ENCODE data around the gene HOXA13.

The HOXA13 gene

DNA sequence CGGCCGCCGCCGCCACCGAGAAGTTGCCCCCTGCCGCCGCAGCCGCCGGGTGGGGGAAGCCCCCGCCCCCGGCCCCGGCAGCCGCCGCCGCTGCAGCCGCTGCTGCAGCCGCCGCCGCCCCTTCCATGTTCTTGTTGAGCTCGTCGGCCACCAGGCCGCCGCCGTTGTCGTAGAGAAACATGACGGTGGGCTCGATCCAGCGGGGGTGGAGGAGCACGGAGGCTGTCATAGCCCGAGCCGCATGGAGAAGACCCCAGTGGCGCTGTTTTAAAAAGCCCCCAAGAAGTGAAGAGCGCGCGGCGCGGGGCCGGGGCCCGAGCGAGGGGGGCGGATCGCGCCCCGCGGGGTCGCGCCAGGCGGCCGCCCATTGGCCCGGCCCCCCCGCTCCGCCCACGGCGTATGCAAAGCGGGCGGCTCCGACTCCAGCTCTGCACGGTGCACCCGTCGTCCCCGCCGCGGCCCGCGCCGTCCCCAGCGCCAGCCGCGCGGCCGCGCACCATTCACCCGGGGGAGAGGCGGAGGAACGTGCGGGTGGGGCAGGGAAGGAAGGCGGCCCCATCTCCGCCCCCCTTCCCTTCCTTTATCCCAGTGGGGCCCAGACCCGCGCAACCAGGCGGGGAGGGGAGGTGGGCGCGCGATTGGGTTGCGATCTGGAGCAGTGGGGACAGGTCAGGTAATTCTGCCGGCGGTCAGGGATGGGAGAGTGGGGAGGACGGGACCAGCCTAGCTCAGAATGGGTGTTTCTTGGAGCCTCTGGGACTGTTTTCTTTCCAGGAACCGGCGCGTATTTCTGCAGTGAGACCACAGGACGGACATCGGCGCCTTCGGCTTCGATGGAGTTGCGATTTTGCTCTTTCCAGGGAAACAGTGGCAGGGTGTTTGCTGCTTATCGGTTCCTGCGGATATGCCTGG lies at the start of gene HOXA13:
Gene HOXA13 (minus strand): TSS at position 243 of the 912 bp plus-strand sequence. CDS start 14 bp downstream, at position 229.
- no peak for DNase-seq

- no peak for DNase-seq
Measured at GRCh38 chr7:27248911-27249723, 49.2 kb upstream of the HOXA13 start.

DNA sequence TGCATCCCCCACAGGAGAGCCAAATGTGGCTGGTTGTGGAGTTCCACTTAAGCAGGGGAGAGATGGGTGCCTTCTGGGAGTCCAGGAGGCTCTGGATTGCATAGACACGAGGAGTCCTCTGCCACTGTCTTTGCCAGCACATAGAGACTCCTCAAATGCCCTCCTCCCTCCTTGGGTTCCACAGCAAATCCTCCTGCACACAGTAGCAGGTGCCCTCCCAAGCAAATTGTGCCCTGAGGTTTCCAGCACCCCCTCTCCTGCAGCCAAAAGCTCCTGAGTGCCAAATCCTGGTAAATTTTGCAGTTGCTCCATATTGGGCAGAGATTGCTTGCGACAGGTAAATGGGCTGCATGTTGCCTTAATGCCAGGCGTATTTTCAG lies 48.5 kb upstream of the HOXA13 start:
- DNase-seq, result no peak

DNA sequence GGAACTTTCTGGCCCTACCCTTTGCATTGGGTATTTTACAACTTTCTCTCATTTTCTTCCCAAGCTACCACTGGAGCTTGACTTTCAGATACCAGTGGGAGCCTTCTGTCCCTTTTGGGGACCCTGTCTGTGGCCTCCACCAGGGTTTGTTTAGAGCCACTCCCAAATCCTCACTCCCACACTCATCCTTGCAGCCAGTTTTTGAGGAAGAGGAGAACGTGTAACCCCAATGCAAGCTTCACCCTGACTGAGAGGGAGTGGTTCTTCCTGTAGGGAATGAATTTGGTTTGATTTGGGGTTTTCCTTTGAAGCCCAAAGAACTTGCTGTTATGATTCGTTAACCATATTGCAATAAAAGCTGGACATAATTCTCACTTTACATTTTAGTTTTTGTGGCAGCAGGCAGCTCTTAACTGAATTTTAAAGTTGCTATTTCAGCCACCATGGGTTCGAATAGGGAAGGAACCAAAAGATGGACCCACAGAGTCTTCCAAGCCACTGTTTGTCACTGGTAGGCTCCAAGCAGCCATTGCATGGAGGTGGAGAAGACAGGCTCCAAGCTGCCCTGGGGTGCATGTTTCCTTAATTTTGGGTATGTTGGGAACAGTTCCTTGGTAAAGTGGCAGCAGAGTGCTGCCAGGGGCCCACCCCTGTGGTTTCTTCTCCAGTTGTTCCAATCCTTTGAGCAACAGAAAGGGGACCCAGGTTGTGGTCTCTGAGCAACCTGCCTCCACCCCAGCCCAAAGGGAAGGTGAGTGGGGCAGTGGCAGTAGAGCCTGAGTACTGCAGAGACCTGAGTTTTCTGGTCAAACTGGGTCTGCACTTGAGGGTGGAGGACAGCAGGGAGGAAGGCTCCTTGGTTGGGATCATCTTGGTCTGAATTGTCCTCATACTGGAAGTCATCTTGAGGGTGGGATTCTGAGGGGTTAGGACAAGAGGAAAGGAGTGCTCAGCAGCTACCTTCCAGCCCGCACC lies 47.8 kb upstream of the HOXA13 start:
- no peak for DNase-seq

GRCh38 chr7:27247000-27247399 lies 47.1 kb upstream of the HOXA13 start:
- DNase-seq, result no peak

DNA sequence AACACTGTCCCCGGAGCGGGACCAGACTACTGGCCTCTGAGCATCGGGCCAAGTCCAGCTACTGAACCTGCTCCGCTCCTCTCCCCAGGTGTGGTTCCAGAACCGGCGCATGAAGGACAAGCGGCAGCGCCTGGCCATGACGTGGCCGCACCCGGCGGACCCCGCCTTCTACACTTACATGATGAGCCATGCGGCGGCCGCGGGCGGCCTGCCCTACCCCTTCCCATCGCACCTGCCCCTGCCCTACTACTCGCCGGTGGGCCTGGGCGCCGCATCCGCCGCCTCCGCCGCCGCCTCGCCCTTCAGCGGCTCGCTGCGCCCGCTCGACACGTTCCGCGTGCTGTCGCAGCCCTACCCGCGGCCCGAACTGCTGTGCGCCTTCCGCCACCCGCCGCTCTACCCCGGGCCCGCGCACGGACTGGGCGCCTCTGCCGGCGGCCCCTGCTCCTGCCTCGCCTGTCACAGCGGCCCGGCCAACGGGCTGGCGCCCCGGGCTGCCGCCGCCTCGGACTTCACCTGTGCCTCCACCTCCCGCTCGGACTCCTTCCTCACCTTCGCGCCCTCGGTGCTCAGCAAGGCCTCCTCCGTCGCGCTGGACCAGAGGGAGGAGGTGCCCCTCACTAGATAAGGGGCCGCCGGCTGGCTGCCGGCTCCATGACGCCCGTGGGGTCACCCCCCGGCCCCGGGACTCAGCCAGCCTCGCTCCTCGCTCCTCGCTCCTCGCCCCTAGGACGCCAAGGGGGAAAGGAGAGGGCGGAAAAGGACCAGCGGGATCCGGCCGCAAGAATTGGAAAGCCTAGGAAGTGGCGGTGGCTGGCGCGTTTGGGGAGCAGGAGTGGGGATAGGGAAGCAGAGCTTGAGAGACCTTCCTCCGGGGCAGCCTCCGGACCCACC lies 46.2 kb upstream of the HOXA13 start:
- no peak for DNase-seq

GRCh38 chr7:27245124-27245797 lies 45.4 kb upstream of the HOXA13 start:
- DNase-seq, result no peak

DNA sequence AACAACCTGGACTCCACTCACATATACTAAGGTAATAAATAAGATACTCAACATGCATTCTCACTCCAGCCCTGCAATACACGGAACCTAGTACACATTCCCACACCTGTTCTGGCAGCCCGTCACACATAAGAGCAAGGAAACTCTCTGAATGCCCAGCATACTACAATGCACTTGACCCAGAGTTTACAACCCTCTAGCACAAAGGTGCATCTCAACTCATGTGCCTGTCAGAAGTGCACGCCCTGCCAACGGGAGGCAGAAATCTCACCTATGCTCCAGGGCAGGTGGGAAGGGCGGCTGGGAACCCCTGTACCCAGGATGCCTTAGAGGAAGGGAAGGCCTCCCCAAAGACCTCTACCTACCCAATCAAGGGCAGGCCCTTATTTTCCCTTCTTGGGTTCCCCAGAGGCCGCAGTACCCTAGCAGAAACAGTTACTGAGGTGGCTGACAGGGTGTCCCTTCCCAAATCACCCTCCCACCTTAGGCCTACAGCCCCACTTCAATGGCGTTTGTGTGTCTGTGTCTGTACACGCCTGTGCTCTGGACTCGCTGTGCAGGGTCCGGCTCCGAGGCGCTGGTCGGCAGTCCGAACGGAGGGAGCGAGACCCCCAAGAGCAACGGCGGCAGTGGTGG lies 44.7 kb upstream of the HOXA13 start:
- DNase-seq, result no peak

DNA sequence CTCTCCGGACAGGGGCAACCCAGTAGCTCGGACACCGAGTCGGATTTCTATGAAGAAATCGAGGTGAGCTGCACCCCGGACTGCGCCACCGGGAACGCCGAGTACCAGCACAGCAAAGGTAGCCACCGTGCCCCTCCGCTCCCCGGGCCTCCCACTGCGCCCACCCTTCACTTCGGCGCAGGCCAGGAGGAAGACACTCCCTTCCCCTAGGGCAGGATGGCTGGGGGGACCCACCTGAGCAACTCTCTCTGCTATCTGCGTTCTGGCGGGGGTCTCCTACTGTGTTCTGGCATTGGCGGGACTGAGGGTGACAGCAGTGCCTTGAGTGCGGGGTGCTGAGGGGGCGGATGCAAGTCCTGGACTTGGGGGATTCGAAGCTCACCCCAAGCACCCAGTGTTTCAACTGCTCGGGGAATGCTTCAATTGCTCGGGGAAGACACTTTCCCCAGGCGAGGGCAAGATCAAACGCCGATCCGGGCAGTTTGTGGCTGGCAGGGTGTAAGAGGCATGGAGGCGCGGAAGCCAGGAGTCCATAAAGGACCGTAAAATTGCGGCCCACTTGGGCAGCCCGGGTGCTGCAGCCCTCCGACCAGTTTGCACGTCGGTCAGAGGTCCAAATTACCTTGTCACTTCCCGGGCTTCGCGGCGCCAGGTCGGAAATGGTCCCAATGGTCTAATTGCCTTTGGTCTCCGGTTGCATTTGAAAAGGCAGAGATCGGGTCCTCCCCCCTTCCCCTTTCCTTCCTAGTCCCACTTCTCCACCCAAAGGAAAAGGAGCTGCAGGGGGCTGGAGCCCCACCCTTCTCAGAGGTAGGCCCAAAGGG lies 43.7 kb upstream of the HOXA13 start:
- no peak for DNase-seq

- DNase-seq, result no peak
Measured at GRCh38 chr7:27242555-27243339, 42.9 kb upstream of the HOXA13 start, which contains the start of gene EVX1. TSS of gene EVX1 (plus strand) at chr7:27242802. CDS start at chr7:27243031, 229 bp downstream.

GRCh38 chr7:27242154-27242553 lies 42.3 kb upstream of the HOXA13 start:
- no peak for DNase-seq

- no peak for DNase-seq
Measured at GRCh38 chr7:27241189-27242056, 41.5 kb upstream of the HOXA13 start.

GRCh38 chr7:27240015-27240731 lies 40.3 kb upstream of the HOXA13 start:
- DNase-seq, result no peak

- no peak for DNase-seq
Measured at GRCh38 chr7:27239387-27240014, 39.6 kb upstream of the HOXA13 start.

GRCh38 chr7:27238979-27239386 lies 39.1 kb upstream of the HOXA13 start:
- DNase-seq, result no peak

GRCh38 chr7:27237735-27238334 lies 37.9 kb upstream of the HOXA13 start:
- no peak for DNase-seq

All from activated CD4-positive, alpha-beta T cell treated with anti-CD3 and anti-CD28 coated beads, Interleukin-2, amount 50 U/mL, for 4 hours (primary cell).